DMS53 treated with DMSO at 0.1 percent for 48 hours (cell line): ENCODE results near the gene DAB2IP.

Experiments
- DNase-seq: peaks from one replicate; lab custom pipeline; 2025; ENCODE audit not compliant: unreplicated experiment; lab: John Stamatoyannopoulos, UW

Gene DAB2IP

GRCh38 chr9:121683652-121684051, 32.2 kb downstream of the DAB2IP start:
- no peak for DNase-seq

GRCh38 chr9:121684381-121685145, 33.1 kb downstream of the DAB2IP start:
- no peak for DNase-seq

DNA sequence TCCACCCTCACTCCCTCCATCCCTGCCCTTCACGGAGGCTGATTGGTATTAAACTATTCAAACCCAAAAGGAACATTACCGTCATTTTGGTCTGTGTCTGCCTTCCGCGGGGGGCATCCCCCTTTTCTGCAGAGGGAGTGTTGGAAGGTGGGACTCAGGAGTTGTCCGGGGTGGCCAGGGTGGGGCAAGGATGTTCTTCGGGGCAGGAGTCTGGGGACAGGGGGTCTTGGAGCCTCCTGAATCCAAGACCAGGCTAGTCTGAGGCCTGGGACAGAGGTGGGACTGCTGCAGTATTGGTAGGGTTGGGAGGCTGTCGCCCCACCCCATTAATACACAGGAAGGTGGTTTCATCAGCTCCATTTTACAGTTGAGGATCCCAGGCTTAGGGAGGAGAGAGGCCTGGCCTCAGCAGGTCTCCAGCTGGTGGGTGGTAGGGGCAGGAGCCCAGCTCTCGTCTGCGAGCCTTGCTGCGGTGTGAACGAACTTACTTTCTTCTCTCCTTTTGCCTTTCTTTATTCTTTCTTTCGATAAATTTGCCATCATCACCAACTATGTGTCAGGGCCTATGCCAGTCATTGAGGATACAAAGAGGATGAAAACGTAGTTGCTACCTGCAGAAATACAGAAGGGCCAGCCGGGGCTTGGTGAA, 33.8 kb downstream of the DAB2IP start:
- DNase-seq: no peak

DNA sequence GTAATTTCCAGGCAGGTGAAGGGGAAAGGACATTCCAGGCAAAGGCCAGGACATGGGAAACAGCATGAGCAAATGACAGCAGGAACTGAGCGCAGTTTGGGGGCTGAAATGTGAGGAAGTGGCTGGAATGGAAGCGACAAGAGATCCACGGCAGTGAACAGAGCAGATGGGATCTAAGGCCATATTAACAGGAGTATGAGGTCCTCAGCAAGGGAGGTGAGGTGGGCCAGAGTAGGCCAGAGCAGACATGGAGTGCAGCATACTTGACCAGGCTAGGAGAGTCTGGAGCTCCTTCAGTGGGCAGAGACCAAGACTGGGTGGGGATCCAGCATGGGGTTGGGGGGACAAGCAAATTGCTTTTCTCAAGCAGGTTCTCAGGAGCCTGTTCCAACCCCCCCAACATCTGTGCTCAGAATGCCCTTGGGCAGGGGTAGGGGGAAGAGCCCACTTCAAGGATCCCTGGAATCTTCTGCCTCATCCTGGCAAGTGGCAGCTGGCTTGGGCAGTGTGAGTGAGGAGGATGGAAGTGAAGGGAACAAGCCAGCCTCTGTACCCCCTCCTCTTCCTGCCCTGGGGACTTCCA, 34.5 kb downstream of the DAB2IP start:
- no peak for DNase-seq

DNA sequence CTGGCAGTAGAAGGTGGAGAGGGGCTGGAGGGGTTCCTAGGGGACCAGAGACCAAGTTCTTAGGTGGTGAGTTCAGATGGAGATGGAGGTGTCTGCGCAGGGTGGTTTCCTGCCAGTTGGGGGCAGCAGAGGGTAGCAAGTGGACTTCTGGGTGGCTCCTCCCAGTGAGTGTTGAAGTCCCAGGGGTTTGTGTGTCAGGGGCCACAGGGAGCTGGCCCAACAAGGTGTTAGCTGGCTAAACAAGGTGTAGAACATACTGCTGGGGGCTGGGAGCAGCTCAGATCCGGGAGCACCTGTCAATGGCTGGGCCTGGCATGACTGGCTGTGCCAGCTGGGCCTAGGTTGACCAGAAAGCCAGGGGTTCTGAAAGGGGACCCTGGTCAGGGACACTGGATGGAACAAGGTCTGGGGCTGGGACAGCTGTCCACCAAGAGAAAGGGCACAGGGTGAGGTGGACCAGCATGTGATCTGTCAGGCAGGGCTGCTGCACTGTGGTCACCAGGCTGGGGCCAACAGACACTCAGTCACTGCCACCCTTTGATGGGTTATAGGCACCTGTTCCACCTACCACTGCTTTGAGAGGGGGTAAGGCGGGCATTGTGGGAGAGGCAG, 35.6 kb downstream of the DAB2IP start:
- peak; percentile 32 for DNase-seq

DNA sequence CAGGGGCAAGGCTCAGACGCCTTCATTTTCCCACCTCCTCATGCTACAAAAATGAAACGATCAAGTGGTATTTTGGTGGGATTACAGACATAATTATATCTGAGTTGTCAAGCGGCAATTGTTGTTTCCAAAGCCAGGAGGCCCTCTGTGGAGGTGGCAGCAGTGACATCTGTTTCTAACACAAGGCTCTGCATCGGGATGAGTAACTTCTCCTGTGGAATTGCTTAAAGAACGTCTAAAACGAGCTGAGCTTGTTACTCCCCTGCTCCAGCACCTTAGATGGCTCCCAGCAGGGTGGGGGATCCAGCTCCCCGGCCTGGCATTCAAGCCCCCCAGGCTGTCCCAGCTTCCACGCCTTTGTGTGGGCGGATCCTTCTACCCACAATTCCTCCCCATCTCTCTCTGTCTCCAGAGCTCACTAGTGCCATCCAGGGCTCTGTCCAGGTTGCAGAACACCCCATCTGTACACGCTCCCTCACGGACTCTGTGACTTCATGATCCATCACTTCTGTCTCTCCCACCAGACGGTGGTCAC, 36.8 kb downstream of the DAB2IP start:
- no peak for DNase-seq

GRCh38 chr9:121688681-121689080, 37.2 kb downstream of the DAB2IP start:
- no peak for DNase-seq

GRCh38 chr9:121689461-121690157, 38.2 kb downstream of the DAB2IP start:
- no peak for DNase-seq

DNA sequence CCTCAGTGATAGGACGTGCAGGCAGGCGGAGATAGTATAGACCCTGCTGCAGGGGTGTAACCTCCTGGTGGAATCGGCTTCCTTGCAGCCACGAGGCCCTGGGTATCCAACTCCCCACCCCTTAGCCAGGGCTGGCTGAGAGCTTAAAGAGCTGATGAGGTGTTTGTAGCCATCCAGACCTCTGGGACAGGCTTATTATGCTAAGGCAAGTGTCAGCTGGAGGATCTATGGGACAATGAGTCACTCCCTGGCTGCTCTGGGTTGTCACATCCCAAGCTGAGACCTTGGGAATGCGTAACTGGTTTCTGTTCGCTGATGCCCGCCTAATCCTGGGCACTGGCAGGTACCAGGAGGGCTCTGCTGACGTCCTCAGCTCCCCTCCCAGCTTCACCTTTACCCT, 38.9 kb downstream of the DAB2IP start:
- DNase-seq: no peak

DNA sequence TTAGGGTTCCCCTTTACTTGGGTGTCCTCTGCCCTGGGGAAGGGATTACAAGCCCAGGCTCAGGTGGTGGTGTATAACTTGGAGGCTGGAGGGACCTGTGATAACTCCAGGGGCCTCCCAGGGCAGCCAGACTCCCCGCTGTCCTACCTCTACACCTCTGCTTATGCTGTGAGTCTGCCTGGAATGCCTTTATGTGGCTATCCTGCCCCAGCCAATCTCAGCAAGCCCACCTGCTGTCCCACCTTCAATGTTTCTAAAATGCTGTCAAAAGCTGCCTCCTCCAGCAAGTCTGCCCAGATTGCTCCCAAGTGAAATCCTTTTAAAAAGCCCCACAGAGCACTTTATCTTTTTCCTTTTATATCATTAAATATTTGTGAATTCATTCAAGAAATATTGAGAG, 39.3 kb downstream of the DAB2IP start:
- DNase-seq: no peak

DNA sequence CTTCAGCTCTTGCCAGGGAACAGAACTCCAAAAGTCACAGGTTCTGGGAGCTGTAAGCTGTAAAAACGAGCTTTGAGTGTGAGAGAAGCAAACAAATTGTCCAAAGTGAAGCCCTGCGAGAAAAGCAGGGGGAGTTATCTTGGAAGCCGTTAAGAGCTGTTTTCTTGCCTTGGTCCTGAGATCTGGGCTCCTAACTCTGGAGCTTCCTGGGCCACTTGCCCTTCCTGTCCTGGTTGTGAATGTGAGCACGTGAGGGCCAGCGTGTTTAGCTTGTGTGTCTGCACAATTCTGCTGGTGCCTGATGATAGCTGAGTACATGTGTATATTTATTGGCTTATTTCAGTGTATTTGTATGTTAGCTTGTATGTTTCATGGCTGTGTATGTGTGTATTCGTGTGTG, 40.5 kb downstream of the DAB2IP start:
- no peak for DNase-seq

DNA sequence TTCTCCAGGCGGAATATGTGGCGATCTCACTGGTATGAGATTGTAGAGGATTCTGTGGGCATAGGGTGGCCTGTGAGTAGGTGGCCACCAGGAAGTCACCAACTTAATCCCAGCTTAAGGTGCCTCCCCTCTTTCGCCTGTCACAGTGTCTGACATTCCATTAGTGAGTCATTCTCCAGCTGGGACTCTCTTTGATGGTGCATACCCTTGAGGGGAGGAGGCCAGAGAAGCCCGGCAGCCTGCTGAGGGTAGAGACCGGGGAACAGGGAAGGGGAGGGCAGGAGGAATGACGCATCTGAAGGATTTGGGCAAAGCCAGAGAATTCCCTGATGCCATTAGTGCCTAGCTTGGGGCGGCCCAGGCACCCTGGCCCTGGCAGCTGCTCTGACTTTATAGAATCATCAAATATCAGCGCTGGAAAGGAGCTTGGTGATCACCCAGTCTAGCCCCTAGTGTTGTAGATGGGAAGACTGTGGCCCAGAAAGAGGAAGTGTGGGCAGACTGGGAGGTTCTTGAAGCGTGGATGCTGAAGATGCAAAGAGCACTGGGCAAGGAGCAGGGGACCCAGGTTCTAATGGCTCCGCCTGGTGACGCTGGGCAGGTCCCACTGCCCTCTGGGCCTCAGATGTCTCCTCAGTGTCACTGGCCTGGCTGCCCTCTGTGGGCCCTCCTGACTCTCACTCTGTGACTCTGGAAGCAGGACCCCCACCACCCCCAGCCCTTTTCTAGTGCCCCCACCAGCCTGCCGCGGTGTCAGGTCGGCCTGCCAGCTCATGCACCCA, 41.4 kb downstream of the DAB2IP start:
- peak; percentile 41 for DNase-seq

DNA sequence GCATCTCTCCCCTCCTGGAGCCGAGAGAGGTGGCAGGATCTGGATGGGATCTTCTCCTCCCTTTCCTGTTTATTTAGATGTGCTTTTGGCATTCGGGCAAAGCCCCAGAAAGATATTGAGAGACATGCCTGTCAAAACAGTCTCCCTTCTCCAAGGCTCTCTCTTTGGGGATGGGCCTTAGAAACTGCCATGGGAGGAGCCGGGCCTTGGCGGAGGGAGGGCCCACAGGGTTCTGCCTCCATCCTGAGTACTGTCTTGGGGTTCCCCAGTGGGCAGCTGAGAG, 41.9 kb downstream of the DAB2IP start:
- DNase-seq: no peak

GRCh38 chr9:121694001-121694400, 42.6 kb downstream of the DAB2IP start:
- no peak for DNase-seq

GRCh38 chr9:121694600-121694999, 43.2 kb downstream of the DAB2IP start:
- DNase-seq: no peak

DNA sequence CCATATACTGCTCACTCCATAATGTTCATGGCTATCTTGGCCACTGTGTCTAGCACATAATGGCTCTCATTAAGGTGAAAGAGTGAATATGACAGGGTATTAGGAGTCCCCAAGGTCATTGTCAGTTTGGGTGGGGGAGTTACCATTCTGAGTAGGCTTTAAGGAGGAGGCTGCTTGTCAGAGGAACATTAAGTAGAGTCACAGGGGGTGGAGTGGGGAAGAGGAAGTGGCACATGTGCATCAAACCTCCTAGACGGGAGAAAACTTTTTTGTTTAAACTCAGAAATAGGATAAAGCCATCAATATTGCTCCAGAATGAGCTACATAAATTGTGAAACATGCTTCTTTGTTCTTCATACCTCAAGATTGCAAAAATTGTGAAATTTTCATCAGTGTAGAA, 45.5 kb downstream of the DAB2IP start:
- no peak for DNase-seq

DNA sequence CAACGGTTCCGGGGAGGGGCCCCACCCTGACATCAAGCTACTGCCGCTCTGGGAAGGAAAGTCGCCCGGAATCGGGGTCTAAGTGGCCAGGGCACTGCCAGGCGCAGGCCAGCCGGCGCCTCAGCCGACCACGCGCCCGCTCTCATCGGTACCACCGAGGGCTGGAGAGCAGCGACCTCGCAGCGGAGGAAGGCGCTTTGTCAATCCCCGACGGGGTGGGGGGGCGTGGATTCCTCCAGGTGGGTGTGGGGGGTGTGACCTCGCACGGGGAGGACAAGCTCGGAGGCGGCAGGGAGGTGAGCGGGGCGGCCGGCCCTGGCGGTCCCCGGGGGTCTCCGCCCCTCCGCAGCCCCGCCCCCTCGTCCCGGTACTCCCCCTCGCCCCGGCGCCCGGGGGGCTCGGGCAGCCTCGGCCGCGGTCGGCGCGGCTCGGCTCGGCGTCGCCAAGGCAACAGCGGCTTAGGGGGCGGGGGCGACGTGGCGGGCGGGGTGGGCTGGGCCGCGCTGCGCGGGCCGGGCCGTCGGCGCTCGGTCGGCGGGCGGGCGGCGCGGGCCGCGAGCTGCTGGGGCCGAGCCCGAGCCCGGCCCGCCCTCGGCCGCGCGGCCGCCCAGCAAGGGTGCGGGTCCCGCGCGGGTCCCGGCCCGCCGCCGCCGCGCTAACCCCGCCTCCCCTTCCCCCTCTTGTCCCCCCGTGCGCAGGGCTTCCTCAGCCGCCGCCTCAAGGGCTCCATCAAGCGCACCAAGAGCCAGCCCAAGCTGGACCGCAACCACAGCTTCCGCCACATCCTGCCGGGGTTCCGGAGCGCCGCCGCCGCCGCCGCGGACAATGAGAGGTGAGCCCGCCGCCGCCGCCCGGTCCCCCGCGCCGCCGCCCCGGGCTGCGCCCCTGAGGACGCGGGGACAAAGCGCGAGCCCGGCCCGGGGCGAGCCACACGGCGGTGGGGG, 47.5 kb downstream of the DAB2IP start:
- no peak for DNase-seq

- DNase-seq: peak; percentile 3
These were observed 48.2 kb downstream of the DAB2IP start for GRCh38 chr9:121699571-121700164.
